Activated CD4-positive, alpha-beta T cell treated with anti-CD3 and anti-CD28 coated beads for 48 hours (primary cell): ENCODE results near the gene BCAP31.
"Not testable (repeated sequence)": the region's sequence is repeated elsewhere in the genome, so short reads cannot be mapped to it uniquely, and the experiment has no call there.

ENCODE experiments used
- DNase-seq: peaks from one replicate; pipeline ENCODE4 v3.0.0-alpha.2; 2020

BCAP31 gene

GRCh38 chrX:153707406-153707805 lies 16.8 kb downstream of the BCAP31 start:
- no peak for DNase-seq

GRCh38 chrX:153706799-153707198 lies 17.4 kb downstream of the BCAP31 start:
- DNase-seq, result no peak

- DNase-seq, result not testable (repeated sequence)
These were observed 18.7 kb downstream of the BCAP31 start for GRCh38 chrX:153705403-153706060.

GRCh38 chrX:153704631-153705402 lies 19.4 kb downstream of the BCAP31 start:
- not testable (repeated sequence) for DNase-seq

GRCh38 chrX:153704021-153704526 lies 20.1 kb downstream of the BCAP31 start:
- no peak for DNase-seq

- DNase-seq, result no peak
These were observed 21.2 kb downstream of the BCAP31 start for GRCh38 chrX:153703036-153703370.

- no peak for DNase-seq
These were observed 21.7 kb downstream of the BCAP31 start for GRCh38 chrX:153702336-153703035.

GRCh38 chrX:153701706-153702105 lies 22.5 kb downstream of the BCAP31 start:
- no peak for DNase-seq

- DNase-seq, result no peak
These were observed 23.2 kb downstream of the BCAP31 start for GRCh38 chrX:153700967-153701366.

- no peak for DNase-seq
These were observed 23.7 kb downstream of the BCAP31 start for GRCh38 chrX:153700376-153700945.

- not testable (repeated sequence) for DNase-seq
These were observed 24.3 kb downstream of the BCAP31 start for GRCh38 chrX:153699784-153700371.

- not testable (repeated sequence) for DNase-seq
These were observed 24.9 kb downstream of the BCAP31 start for GRCh38 chrX:153699210-153699783.

GRCh38 chrX:153697924-153698865 lies 26.0 kb downstream of the BCAP31 start:
- no peak for DNase-seq

- not testable (repeated sequence) for DNase-seq
These were observed 27.0 kb downstream of the BCAP31 start for GRCh38 chrX:153696986-153697722.

GRCh38 chrX:153696538-153696937 lies 27.6 kb downstream of the BCAP31 start:
- DNase-seq, result not testable (repeated sequence)

GRCh38 chrX:153696100-153696499 lies 28.1 kb downstream of the BCAP31 start:
- no peak for DNase-seq

- no peak for DNase-seq
These were observed 29.4 kb downstream of the BCAP31 start for GRCh38 chrX:153694687-153695270.

GRCh38 chrX:153694256-153694655 lies 29.9 kb downstream of the BCAP31 start:
- not testable (repeated sequence) for DNase-seq

- no peak for DNase-seq
These were observed 30.7 kb downstream of the BCAP31 start for GRCh38 chrX:153693216-153694086.
